Astrocyte (in vitro differentiated cells and primary cell): Measurements from ENCODE around the gene TPM4. TPM values are rescaled to one million over a fixed set of nuclear protein-coding genes. Genes with fewer than 3 reads are reported as not detected.

Source experiments
- DNase-seq: peaks from one replicate; pipeline ENCODE4 v3.0.0-alpha.2; 2010; ENCODE audit warnings: low read depth
- FAIRE-seq: peaks from 2 replicates; lab custom pipeline; 2011; peaks lifted over from hg19 to GRCh38; lab: Jason Lieb, UNC
- H2AFZ ChIP-seq: 2 replicates; pipeline ENCODE4 v1.6.0; 2012; ENCODE audit warnings: low read depth, low read length, inconsistent platforms
- H3K27ac ChIP-seq: 2 replicates; pipeline ENCODE4 v1.5.1; 2011; ENCODE audit warnings: low read depth, low read length, inconsistent platforms
- H3K27me3 ChIP-seq: 2 replicates; pipeline ENCODE4 v1.6.0; 2011; ENCODE audit warnings: low read length, inconsistent platforms; ENCODE audit not compliant: insufficient read depth
- H3K36me3 ChIP-seq: 2 replicates; pipeline ENCODE4 v1.5.1; 2011; ENCODE audit warnings: low read length, inconsistent platforms; ENCODE audit not compliant: insufficient read depth
- H3K4me1 ChIP-seq: 2 replicates; pipeline ENCODE4 v1.5.1; 2011; ENCODE audit warnings: low read length, inconsistent platforms; ENCODE audit not compliant: insufficient read depth
- H3K4me2 ChIP-seq: 2 replicates; pipeline ENCODE4 v1.6.0; 2012; ENCODE audit warnings: low read length, inconsistent platforms
- H3K4me3 ChIP-seq: 2 replicates; pipeline ENCODE4 v1.5.1; 2011; ENCODE audit warnings: low read depth, mild to moderate bottlenecking, low read length, inconsistent platforms; ENCODE audit not compliant: insufficient read depth
- H3K79me2 ChIP-seq: 2 replicates; pipeline ENCODE4 v1.6.0; 2012; ENCODE audit warnings: mild to moderate bottlenecking, low read length, inconsistent platforms; ENCODE audit not compliant: insufficient read depth
- H3K9ac ChIP-seq: 2 replicates; pipeline ENCODE4 v1.6.0; 2012; ENCODE audit warnings: mild to moderate bottlenecking, low read length, inconsistent platforms
- H3K9me3 ChIP-seq: 2 replicates; pipeline ENCODE4 v1.5.1; 2012; ENCODE audit warnings: low read depth, mild to moderate bottlenecking, low read length, inconsistent platforms; ENCODE audit not compliant: insufficient read depth
- H4K20me1 ChIP-seq: 2 replicates; pipeline ENCODE4 v1.6.0; 2012; ENCODE audit warnings: low read length, inconsistent platforms; ENCODE audit not compliant: insufficient read depth
- H3K27ac Mint-ChIP-seq: one replicate; pipeline ENCODE4 v1.8.0; 2021; ENCODE audit warnings: mild to moderate bottlenecking, mixed read lengths; ENCODE audit not compliant: unreplicated experiment
- H3K27me3 Mint-ChIP-seq: one replicate; pipeline ENCODE4 v1.8.0; 2021; ENCODE audit warnings: low read depth, mixed read lengths; ENCODE audit not compliant: unreplicated experiment
- H3K36me3 Mint-ChIP-seq: one replicate; pipeline ENCODE4 v1.8.0; 2021; ENCODE audit warnings: low read depth, mixed read lengths; ENCODE audit not compliant: unreplicated experiment
- H3K4me1 Mint-ChIP-seq: one replicate; pipeline ENCODE4 v1.8.0; 2021; ENCODE audit warnings: low read depth, mixed read lengths; ENCODE audit not compliant: unreplicated experiment
- H3K4me3 Mint-ChIP-seq: one replicate; pipeline ENCODE4 v1.8.0; 2021; ENCODE audit warnings: mild to moderate bottlenecking, moderate library complexity, mixed read lengths; ENCODE audit not compliant: unreplicated experiment
- H3K9me3 Mint-ChIP-seq: one replicate; pipeline ENCODE4 v1.8.0; 2021; ENCODE audit warnings: mild to moderate bottlenecking, mixed read lengths; ENCODE audit not compliant: unreplicated experiment
- EZH2 ChIP-seq: IDR thresholded peaks from 2 replicates; pipeline ENCODE4 v1.6.1; 2012; ENCODE audit warnings: mild to moderate bottlenecking, low read length, inconsistent platforms; ENCODE audit not compliant: insufficient read depth
- total RNA-seq: library from RNA; stranded (reverse); gene quantifications from 2 replicates; pipeline ENCODE4 v1.2.1, GENCODE V29; 2021
- TF ChIP-seq, protein P1 (sequence below): IDR thresholded peaks from 2 replicates; pipeline ENCODE4 v1.5.1; 2011; ENCODE audit warnings: low read depth, mild to moderate bottlenecking, inconsistent platforms, low read length, moderate library complexity; ENCODE audit not compliant: insufficient read depth

The TPM4 gene
- total RNA-seq, 1 donor from 2014 or later = 811 TPM

DNA sequence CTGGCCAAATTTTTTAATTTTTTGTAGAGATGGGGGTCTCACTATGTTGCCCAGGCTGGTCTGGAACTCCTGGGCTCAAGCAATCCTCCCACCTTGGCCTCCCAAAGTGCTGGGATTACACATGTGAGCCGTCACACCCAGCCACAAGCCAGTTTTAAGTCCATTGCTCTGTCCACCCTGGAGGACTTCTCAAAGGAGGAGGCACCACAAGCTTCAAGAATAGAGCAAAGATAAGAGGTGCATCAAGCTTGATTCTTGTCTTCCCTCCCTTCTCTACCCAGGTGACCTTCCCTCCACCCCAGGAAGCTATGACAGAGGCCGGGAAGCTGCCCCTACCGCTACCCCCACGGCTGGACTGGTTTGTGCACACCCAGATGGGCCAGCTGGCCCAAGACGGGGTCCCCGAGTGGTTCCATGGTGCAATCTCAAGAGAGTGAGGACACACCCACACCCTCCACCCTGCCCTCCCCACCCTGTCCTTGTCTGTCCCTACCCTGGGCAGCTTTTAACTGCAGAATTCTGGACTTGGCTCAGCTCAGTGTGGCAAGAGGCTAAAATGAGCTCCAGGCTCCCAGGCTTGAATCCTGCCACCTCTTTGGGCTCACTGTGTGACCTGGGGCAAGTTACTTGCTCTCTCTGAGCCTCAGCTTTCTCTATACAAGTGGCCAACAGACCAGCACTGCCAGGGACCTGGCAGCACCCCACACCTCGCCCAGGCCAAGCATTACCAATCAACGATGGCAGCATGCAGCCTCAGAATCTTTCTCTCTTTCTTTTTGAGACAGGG lies 72.3 kb downstream of the TPM4 start:
- Mint-ChIP-seq H3K36me3 (peaks cover 2% of the 10 kb centered on the region), H3K27me3 (peaks cover 12% of the 10 kb centered on the region), H3K4me3 (no peak overlapping the region), H3K27ac (no peak overlapping the region), H3K4me1 (no peaks in the 10 kb centered on the region), H3K9me3 (no peaks in the 10 kb centered on the region)
- no peaks in the 10 kb centered on the region for H4K20me1 ChIP-seq
- DNase-seq (no peak), FAIRE-seq (no peak)
- no peak overlapping the region for H2AFZ ChIP-seq
- H3K27ac ChIP-seq = no peak overlapping the region
- no peaks in the 10 kb centered on the region for H3K9me3 ChIP-seq
- H3K79me2 ChIP-seq = no peaks in the 10 kb centered on the region
- no peak overlapping the region for H3K4me3 ChIP-seq
- H3K9ac ChIP-seq = no peak overlapping the region
- H3K27me3 ChIP-seq = no peaks in the 10 kb centered on the region
- no peaks in the 10 kb centered on the region for H3K36me3 ChIP-seq
- no peak overlapping the region for H3K4me2 ChIP-seq
- H3K4me1 ChIP-seq = no peaks in the 10 kb centered on the region
- no peak for TF ChIP-seq EZH2
- TF ChIP-seq, protein P1, sequence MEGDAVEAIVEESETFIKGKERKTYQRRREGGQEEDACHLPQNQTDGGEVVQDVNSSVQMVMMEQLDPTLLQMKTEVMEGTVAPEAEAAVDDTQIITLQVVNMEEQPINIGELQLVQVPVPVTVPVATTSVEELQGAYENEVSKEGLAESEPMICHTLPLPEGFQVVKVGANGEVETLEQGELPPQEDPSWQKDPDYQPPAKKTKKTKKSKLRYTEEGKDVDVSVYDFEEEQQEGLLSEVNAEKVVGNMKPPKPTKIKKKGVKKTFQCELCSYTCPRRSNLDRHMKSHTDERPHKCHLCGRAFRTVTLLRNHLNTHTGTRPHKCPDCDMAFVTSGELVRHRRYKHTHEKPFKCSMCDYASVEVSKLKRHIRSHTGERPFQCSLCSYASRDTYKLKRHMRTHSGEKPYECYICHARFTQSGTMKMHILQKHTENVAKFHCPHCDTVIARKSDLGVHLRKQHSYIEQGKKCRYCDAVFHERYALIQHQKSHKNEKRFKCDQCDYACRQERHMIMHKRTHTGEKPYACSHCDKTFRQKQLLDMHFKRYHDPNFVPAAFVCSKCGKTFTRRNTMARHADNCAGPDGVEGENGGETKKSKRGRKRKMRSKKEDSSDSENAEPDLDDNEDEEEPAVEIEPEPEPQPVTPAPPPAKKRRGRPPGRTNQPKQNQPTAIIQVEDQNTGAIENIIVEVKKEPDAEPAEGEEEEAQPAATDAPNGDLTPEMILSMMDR = no peak

Other genes starting within 250 kb of the TPM4 start
- gene CYP4F2, start 178.4 kb upstream of the TPM4 start, total RNA-seq = not detected in 2 replicates
- not detected in 2 replicates for gene CYP4F11, start 142.0 kb upstream of the TPM4 start, total RNA-seq
- not detected in 2 replicates for gene OR10H4, start 127.5 kb upstream of the TPM4 start, total RNA-seq
- 80.5 and 82.8 TPM in 2 replicates for gene RAB8A, start 35.4 kb downstream of the TPM4 start, total RNA-seq
- not detected in 2 replicates for gene HSH2D, start 67.2 kb downstream of the TPM4 start, total RNA-seq
- not detected in 2 replicates for gene CIB3, start 97.0 kb downstream of the TPM4 start, total RNA-seq
- 95.4 and 106 TPM in 2 replicates for gene FAM32A, start 108.9 kb downstream of the TPM4 start, total RNA-seq
- 87.6 and 90.8 TPM in 2 replicates for gene AP1M1, start 121.4 kb downstream of the TPM4 start, total RNA-seq
- gene KLF2, start 248.3 kb downstream of the TPM4 start, total RNA-seq = 1.9 and 2.0 TPM in 2 replicates